Progenitor cell of endocrine pancreas (in vitro differentiated cells): ENCODE measurements around the gene ZXDC. TPM values are rescaled to one million over a fixed set of nuclear protein-coding genes. Genes with fewer than 3 reads are reported as not detected.

Experiments
- DNase-seq: peaks from one replicate; pipeline ENCODE4 v3.0.0; 2021; ENCODE audit warnings: low spot score; ENCODE audit not compliant: unreplicated experiment
- H3K27ac Mint-ChIP-seq: 2 replicates; pipeline ENCODE4 v1.8.0; 2021; ENCODE audit warnings: mild to moderate bottlenecking, moderate library complexity, mixed read lengths
- H3K27me3 Mint-ChIP-seq: 2 replicates; pipeline ENCODE4 v1.8.0; 2021; ENCODE audit warnings: mixed read lengths
- H3K36me3 Mint-ChIP-seq: 2 replicates; pipeline ENCODE4 v1.8.0; 2022; ENCODE audit warnings: mixed read lengths; ENCODE audit not compliant: insufficient read depth
- H3K4me1 Mint-ChIP-seq: 2 replicates; pipeline ENCODE4 v1.8.0; 2021; ENCODE audit warnings: low read depth, mixed read lengths
- H3K4me3 Mint-ChIP-seq: 2 replicates; pipeline ENCODE4 v1.8.0; 2021; ENCODE audit warnings: low read depth, mild to moderate bottlenecking, moderate library complexity, mixed read lengths
- H3K9me3 Mint-ChIP-seq: 2 replicates; pipeline ENCODE4 v1.8.0; 2021; ENCODE audit warnings: low read depth, mixed read lengths
- total RNA-seq: library from RNA; stranded (reverse); gene quantifications from 2 replicates; pipeline ENCODE4 v1.2.1, GENCODE V29; 2021
- TF ChIP-seq, protein P1 (sequence below): fragments of 200-600 bp; sonication (generic); IDR thresholded peaks from one replicate; pipeline ENCODE4 v1.5.0; 2021; ENCODE audit warnings: antibody characterized with exemption, mild to moderate bottlenecking; ENCODE audit not compliant: unreplicated experiment

ZXDC gene
- total RNA-seq, 1 donor from 2014 or later: 40.5 TPM

DNA sequence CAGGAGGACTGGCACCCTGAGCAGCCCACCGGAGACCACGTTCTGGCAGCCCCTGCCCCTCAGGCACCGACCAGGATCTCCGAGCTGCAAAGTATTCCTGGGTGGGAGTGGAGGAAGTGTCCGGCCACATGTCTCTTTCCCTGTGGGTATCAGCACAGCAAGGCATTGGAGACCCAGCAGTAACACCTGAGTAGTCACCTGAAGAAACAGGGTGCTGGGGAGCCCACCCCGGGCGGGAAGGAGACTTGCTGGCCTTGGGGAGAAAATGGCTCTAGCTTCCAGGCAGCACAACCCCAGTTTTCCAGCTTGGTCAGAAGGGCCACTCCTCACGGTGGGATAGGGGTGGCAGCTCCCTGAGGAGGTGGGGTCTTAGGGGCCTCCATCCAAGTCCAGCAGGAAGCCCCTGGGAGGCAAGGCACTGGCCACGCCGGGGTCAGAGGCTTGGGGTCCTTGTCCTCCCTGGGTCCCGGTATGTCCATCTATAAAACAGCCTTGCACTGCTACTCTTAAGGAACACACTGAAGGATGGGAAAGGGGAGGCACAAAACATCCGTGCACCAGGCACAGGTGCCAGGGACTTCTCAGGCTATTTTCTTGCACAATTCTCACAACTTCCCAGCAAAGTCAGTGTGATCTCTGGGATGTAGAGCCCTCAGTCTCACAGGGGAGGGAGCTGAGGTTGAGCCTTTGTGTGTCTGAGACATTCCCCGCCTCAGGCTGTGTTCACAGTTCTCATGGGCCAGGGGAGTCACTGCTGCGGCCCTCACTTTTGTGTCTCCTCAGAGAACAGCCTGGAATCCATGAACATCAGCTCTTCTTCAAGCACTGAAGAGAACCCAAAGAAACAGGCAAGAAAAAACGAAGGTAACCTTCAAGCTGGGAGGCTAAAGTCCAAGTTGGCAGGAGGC is 69.0 kb downstream of the ZXDC start:
- Mint-ChIP-seq H3K9me3 (no peaks in the 10 kb centered on the region), H3K4me3 (no peak overlapping the region), H3K4me1 (no peaks in the 10 kb centered on the region), H3K27ac (no peak overlapping the region), H3K36me3 (no peaks in the 10 kb centered on the region), H3K27me3 (peaks cover 13% of the 10 kb centered on the region)
- TF ChIP-seq, protein P1, sequence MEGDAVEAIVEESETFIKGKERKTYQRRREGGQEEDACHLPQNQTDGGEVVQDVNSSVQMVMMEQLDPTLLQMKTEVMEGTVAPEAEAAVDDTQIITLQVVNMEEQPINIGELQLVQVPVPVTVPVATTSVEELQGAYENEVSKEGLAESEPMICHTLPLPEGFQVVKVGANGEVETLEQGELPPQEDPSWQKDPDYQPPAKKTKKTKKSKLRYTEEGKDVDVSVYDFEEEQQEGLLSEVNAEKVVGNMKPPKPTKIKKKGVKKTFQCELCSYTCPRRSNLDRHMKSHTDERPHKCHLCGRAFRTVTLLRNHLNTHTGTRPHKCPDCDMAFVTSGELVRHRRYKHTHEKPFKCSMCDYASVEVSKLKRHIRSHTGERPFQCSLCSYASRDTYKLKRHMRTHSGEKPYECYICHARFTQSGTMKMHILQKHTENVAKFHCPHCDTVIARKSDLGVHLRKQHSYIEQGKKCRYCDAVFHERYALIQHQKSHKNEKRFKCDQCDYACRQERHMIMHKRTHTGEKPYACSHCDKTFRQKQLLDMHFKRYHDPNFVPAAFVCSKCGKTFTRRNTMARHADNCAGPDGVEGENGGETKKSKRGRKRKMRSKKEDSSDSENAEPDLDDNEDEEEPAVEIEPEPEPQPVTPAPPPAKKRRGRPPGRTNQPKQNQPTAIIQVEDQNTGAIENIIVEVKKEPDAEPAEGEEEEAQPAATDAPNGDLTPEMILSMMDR: no peak
- no peak for DNase-seq

- Mint-ChIP-seq H3K9me3 (no peaks in the 10 kb centered on the region), H3K4me1 (no peaks in the 10 kb centered on the region), H3K27me3 (peaks cover 4% of the 10 kb centered on the region), H3K4me3 (no peak overlapping the region), H3K27ac (no peak overlapping the region), H3K36me3 (no peaks in the 10 kb centered on the region)
- no peak for DNase-seq
- TF ChIP-seq, protein P1: no peak
Measured at GRCh38 chr3:126402666-126403302, 72.9 kb downstream of the ZXDC start.

DNA sequence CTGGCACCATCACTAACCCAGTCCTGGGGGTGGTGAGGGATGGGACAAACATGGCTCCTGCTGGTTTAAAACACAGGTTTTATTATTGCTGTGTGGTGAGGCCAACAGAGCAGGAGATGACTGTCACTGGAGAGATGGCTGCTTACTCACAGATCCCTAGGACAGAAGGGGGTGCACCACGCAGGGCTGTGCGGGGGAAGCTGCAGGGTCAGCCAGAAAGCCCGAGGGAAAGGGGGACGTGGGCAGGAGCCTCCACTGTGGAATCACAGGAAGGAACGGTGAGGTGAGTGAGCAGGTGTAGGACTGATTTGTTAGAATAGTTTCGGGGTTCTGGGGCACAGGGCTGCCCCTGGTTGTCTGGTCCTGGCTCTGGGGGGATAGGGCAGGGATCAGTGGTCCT is 73.5 kb downstream of the ZXDC start:
- H3K36me3 Mint-ChIP-seq: no peaks in the 10 kb centered on the region
- TF ChIP-seq, protein P1: no peak
- H3K27ac Mint-ChIP-seq: no peak overlapping the region

DNA sequence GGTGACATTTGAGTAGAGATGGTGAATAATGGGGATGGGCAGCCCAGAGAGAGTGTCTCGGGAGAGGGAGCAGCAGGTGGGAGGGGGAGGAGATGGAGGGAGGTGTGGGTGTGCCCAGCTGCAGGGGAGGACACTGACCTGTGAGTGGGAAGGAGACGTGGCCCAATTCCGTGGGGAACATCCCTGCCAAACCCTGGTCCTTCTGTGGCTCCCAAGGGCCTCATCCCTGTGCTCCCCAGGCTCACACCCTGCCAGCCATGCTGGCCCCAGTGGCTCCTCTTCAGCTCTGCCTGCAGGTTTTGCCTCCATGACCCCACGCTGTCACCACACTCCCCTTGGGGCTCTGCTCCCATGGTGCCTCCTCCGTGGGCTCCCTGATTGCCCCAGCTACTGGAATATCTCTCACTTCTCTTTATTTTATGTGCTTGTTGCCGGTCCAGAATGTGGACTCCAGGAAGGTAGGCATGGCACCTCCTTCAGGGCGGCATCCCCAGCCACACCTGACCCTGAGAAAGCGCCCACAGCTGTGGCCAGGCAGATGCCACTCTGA is 74.0 kb downstream of the ZXDC start:
- H3K36me3 Mint-ChIP-seq: no peaks in the 10 kb centered on the region
- no peak overlapping the region for H3K27ac Mint-ChIP-seq
- H3K4me3 Mint-ChIP-seq: no peak overlapping the region
- peaks cover 11% of the 10 kb centered on the region for H3K27me3 Mint-ChIP-seq
- no peaks in the 10 kb centered on the region for H3K4me1 Mint-ChIP-seq
- no peak for DNase-seq
- TF ChIP-seq, protein P1: no peak
- no peaks in the 10 kb centered on the region for H3K9me3 Mint-ChIP-seq

More for the DNA sequence above, 73.5 kb downstream of the ZXDC start:
- no peaks in the 10 kb centered on the region for H3K4me1 Mint-ChIP-seq
- no peak for DNase-seq
- no peaks in the 10 kb centered on the region for H3K9me3 Mint-ChIP-seq
- no peak overlapping the region for H3K4me3 Mint-ChIP-seq
- H3K27me3 Mint-ChIP-seq: peaks cover 6% of the 10 kb centered on the region

GRCh38 chr3:126399756-126400155 is 75.9 kb downstream of the ZXDC start:
- H3K9me3 Mint-ChIP-seq: no peaks in the 10 kb centered on the region
- TF ChIP-seq, protein P1: no peak
- no peaks in the 10 kb centered on the region for H3K36me3 Mint-ChIP-seq
- no peak for DNase-seq
- no peak overlapping the region for H3K27ac Mint-ChIP-seq
- peaks cover 23% of the 10 kb centered on the region for H3K27me3 Mint-ChIP-seq
- H3K4me3 Mint-ChIP-seq: no peak overlapping the region
- H3K4me1 Mint-ChIP-seq: no peaks in the 10 kb centered on the region
